A673 (cell line): ENCODE results near the gene TRA2B.

Source experiments
- EZH2 ChIP-seq: fragments of 200-600 bp; sonication (generic); IDR thresholded peaks from 2 replicates; pipeline ENCODE4 v1.6.1; 2017; ENCODE audit warnings: borderline replicate concordance, low read depth, mild to moderate bottlenecking, mixed read lengths, antibody characterized with exemption, low read length; ENCODE audit not compliant: poor library complexity, severe bottlenecking
- TF ChIP-seq, protein P1 (sequence below): fragments of 300-800, 200-600 bp; sonication (generic); conservative IDR thresholded peaks from 2 replicates; pipeline ENCODE4 v1.5.1; 2017; ENCODE audit warnings: low read depth, mild to moderate bottlenecking, antibody characterized with exemption, low read length, moderate library complexity, mixed read lengths

DNA sequence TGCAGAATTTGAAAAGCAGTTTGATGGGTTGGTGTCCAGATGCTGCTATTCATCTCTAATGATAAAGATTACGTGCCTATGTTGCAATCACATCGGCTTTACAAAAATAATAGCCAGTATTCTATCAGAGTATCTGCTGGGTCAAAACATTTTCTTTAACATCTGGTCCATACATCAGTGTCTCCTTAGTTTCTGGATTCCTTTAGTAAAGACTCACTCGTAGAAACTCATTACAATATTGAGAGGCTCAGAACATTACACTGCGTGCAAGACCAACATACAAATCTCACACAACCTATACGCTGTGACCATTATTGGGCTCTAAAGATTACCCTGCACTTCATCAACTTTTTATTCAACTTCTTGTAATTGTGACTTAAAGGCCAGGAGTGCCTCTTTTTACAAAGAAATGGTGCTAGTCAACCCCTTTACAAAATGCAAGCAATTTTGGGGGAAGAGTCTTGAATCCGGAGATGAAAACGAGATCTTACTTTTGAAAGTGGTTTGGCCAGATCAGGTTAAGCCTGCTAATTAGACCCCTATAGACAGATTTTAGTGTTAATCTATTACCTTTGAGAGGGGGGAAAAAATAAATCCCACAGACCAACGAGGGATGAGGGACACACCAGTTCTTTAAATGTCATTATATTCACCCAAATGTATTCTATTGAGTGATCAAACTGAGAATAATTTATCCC lies 2.9 kb downstream of the TRA2B start:
- TF ChIP-seq, protein P1, sequence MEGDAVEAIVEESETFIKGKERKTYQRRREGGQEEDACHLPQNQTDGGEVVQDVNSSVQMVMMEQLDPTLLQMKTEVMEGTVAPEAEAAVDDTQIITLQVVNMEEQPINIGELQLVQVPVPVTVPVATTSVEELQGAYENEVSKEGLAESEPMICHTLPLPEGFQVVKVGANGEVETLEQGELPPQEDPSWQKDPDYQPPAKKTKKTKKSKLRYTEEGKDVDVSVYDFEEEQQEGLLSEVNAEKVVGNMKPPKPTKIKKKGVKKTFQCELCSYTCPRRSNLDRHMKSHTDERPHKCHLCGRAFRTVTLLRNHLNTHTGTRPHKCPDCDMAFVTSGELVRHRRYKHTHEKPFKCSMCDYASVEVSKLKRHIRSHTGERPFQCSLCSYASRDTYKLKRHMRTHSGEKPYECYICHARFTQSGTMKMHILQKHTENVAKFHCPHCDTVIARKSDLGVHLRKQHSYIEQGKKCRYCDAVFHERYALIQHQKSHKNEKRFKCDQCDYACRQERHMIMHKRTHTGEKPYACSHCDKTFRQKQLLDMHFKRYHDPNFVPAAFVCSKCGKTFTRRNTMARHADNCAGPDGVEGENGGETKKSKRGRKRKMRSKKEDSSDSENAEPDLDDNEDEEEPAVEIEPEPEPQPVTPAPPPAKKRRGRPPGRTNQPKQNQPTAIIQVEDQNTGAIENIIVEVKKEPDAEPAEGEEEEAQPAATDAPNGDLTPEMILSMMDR = no peak
- TF ChIP-seq EZH2 = no peak
